PC-9 (cell line): ENCODE data around the gene UFM1.

Experiments used
- EZH2 ChIP-seq: fragments of 200-600 bp; sonication (generic); IDR thresholded peaks from 2 replicates; pipeline ENCODE4 v1.8.0; 2017; ENCODE audit warnings: antibody characterized with exemption, low read depth
- TF ChIP-seq, protein P1 (sequence below): fragments of 200-600 bp; sonication (generic); conservative IDR thresholded peaks from 2 replicates; pipeline ENCODE4 v1.6.1; 2017; ENCODE audit warnings: mixed run types, antibody characterized with exemption, mild to moderate bottlenecking, moderate library complexity

DNA sequence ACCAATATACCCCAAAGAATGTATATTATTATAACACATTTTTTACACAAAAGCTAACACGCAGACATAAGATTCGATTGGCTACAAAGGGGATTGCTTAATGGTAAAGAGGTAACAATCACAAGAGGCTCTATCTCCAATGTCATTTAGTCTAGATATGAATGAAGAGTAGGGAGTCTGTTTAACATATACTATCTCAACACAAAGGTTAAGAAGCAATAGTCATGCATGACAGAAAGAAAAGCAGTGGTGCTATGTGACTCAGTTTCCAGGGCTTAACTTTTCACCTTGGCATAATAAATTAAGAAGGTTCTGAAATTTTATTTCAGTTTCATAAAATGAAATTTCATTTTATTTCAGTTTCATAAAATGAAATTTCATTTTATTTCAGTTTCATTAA, 33.3 kb downstream of the UFM1 start:
- no peak for TF ChIP-seq EZH2
- TF ChIP-seq, protein P1, sequence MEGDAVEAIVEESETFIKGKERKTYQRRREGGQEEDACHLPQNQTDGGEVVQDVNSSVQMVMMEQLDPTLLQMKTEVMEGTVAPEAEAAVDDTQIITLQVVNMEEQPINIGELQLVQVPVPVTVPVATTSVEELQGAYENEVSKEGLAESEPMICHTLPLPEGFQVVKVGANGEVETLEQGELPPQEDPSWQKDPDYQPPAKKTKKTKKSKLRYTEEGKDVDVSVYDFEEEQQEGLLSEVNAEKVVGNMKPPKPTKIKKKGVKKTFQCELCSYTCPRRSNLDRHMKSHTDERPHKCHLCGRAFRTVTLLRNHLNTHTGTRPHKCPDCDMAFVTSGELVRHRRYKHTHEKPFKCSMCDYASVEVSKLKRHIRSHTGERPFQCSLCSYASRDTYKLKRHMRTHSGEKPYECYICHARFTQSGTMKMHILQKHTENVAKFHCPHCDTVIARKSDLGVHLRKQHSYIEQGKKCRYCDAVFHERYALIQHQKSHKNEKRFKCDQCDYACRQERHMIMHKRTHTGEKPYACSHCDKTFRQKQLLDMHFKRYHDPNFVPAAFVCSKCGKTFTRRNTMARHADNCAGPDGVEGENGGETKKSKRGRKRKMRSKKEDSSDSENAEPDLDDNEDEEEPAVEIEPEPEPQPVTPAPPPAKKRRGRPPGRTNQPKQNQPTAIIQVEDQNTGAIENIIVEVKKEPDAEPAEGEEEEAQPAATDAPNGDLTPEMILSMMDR = no peak
